ENCODE results near the gene VWF.

GRCh38 chr12:6038160-6038559 lies 86.3 kb downstream of the VWF start:
- TF ChIP-seq EZH2 (IDR thresholded peaks at IDR 0.05; ENCODE audit: low read depth, unreplicated experiment) (no peak), REST (IDR thresholded peaks at IDR 0.05; ENCODE audit: unreplicated experiment) (no peak), POLR2AphosphoS5 (IDR thresholded peaks at IDR 0.05; ENCODE audit: low read depth) (no peak), CTCF (conservative IDR thresholded peaks at IDR 0.05; ENCODE audit: low read depth in 2 of 2) (peak; percentile 98 to 100), EZH2phosphoT487 (IDR thresholded peaks at IDR 0.05; ENCODE audit: unreplicated experiment) (no peak), CREB1 (CRISPR knock-in tag; IDR thresholded peaks at IDR 0.05; ENCODE audit: low read depth) (peak; percentile 23; the same call in 1 of the 2 replicates), JUNB (IDR thresholded peaks at IDR 0.05; ENCODE audit: unreplicated experiment) (no peak), ZNF114 (CRISPR knock-in tag; IDR thresholded peaks at IDR 0.05) (no peak), ZNF331 (CRISPR knock-in tag; IDR thresholded peaks at IDR 0.05; ENCODE audit: low read depth) (no peak), ETS1 (IDR thresholded peaks at IDR 0.05) (no peak), STAT1 (IDR thresholded peaks at IDR 0.05; ENCODE audit: unreplicated experiment) (no peak), NANOG (IDR thresholded peaks at IDR 0.05; ENCODE audit: borderline replicate concordance) (no peak)
